GM18526 (cell line): ENCODE measurements around the gene MTG2.

Experiments used
- POLR2A ChIP-seq: IDR thresholded peaks from 3 replicates; pipeline ENCODE4 v1.6.1; 2011; ENCODE audit not compliant: insufficient read length; ENCODE audit errors: extremely low read depth

The MTG2 gene

GRCh38 chr20:62201173-62202082, 18.6 kb downstream of the MTG2 start:
- TF ChIP-seq POLR2A = no peak

- no peak for TF ChIP-seq POLR2A
These were observed 19.2 kb downstream of the MTG2 start for GRCh38 chr20:62202083-62202395.

DNA sequence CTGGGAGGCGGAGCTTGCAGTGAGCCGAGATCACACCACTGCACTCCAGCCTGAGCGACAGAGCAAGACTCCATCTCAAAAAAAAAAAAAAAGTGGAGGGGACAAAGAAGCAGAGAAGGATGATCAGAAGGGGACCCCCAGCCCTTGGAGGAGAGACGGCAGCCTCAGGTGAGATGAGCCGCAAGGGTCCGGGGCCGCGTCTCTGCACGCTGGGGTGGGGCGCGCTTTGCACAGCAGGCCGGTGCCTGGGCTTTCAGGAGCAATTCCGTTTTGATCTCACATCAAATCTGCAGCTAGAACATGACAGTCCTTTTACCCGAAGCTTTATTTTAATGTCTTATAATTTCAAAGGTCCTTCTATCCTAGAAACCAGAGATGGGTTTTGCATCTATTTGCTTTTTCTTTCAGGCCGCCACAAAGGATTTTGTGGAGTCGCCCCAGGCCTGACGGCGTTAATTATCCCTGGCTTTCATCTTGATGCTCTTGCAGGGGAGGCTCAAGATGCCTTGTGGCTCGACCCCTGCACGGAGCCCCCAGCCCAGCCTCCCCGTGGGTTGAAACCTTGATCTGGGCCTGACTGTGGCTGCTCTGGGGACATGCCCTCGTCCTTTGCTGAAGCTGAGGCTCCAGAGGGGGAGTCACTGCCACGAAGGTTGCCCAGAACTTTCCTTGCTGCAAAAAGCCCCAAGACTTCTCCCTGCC, 20.0 kb downstream of the MTG2 start:
- no peak for TF ChIP-seq POLR2A

DNA sequence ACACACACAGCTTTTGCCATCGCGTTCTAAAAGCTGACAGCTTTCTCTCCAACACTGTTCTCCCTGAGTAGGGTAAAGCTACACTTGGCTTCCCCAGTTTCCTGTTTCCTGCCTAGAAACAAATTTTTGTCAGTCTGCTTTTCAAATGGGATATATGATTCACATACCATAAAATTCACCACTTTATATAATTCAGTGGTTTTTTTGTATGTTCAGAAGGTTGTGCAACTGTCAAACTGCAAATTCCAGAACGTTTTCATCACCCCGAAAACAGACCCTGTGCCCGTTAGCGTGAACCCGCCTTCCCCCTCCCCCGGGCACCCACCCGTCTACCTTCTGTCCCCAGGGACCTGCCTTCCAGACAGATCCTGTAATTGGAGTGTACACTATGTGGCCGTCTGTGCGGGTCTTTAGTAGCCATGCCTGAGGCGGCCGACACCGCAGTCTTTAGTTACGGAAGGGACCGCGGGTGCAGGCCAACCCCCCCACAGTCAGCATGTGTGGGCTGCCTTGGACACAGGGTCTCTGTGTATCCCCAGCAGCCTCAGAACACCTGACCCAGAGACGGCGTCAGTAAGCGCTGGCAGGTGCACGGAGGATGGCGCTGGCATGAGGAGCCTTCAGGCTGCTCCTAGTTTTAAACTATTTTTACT, 20.7 kb downstream of the MTG2 start:
- TF ChIP-seq POLR2A = no peak

DNA sequence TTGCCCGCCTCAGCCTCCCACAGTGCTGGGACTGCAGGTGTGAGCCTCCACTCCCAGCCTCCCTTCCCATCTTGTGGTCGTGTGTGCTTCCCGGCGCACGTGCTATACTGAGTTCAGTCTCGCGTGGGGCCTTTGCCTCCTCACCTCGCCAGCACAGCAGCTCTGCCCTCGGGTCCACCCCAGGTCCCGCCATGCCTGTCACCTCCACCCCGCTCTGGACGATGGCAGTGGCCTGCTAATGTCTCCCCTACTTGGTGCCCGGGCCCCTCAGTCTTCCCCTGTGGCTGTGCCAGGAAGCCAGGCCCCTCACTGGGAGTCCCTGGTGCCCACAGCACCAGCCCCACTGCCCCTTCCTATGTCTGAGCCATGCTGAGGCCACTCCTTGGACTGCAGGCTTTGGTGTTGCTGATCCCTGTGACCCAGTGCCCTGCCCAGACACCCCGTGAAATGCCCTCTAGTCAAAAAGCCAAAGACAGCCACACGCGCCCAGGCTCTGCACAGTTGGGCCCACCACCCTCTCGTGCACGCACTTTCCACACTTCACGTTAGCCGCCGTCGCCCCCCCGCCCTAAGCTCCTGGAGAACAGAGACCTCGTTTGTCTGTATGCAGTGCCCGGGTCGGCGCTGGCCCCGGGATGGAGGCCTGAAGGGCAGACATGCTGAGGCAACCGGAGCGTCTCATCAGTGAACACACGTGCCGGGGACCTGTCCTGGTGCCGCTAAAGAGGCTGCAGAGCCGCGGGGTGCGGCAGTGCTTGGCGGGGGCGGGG, 23.0 kb downstream of the MTG2 start:
- TF ChIP-seq POLR2A = no peak

DNA sequence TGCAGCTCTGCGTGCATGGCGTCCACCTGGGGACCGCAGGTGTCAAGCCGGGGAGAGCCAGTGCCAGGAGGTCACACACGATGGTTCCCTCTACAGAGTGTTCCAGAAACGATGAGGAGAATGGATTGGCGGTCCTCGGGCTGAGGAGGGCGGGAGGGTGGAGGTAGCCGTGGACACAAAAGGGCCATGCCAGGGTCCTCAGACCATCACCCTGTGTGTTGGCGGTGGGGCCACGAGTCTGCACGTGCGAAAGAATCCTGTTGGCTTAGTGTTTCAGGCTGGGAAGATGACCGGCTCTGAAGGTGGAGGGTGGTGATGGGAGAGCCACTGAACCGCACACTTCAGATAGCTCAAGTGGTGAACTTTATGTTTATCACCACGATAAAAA, 23.6 kb downstream of the MTG2 start:
- no peak for TF ChIP-seq POLR2A

GRCh38 chr20:62208061-62208794, 25.4 kb downstream of the MTG2 start:
- TF ChIP-seq POLR2A = no peak

DNA sequence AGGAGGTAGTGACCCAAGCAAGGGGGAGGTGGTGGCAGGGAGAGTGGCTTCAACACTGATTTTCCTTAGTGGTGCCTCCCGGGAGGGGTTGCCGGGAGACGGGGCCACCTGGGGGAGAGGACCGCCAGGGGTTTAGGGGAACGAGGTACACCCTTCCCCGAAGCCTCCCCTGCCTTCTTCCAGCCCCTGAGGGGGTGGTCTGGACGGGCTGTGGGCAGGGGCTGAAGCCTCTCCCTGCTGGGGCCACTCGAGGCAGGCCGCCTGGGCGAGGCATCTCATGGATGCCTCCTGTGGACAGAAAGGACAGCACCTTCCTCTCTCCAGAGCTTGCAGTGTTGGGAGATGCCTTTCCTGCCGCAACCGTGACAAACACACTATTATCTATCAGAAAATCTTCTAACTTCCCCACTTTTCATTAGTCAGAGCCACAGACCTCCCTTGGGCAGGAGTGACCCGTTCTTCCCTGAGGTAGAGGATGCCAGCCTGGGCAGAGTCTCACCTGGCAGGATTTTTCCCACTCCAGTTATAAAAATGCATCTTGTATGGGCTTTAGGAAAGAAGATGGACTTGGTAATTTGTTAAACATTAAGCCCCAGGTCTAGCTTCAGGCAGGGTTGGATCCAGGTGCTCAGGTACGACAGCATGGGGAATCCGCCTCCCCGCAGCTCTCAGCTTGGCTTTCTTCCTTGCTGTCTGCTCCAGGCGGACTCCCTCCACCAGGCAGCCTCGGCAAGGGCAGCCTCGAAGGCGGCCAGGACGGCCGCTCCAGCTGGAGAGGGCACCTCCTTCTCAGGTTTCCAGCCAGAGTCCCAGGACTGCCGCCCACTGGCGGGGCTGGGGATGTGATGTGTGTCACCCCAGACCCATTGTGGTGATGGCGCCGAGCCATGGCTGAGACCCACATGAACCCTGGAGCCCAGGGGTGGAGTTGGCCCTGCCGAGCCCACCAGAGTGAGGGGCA, 26.2 kb downstream of the MTG2 start:
- no peak for TF ChIP-seq POLR2A

DNA sequence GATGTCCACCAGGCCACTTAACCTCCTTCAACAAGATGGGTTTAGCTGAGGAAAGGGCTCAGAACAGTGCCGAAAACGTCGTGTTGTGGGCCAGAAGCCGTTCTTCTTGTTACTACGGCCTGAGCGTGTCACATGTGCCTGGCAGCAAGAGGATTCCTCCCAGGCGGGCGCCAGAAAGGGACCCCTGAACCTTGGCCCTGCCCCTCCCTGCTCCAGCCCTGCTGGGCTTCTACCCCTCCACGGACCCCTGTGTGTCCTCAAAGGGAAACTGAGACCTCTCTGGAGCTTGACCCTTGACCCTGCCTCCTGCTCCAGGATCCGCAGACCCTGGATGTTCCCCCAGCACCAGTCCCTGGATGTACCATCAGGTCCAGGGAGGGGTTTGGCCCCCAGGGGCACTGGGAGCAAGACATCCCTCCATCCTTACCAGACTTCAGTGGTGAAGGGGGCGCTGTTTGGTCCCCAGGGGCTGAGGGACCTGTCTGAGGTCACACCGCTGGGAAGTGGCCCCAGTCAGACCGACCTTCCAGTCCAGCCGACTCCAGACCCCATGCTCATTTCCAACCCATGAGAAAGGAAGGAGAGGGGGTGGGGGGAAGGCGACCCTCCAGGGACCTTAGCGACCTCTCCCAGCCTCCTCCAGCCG, 27.1 kb downstream of the MTG2 start:
- TF ChIP-seq POLR2A = no peak

GRCh38 chr20:62210496-62210855, 27.6 kb downstream of the MTG2 start:
- TF ChIP-seq POLR2A = no peak

- TF ChIP-seq POLR2A = no peak
These were observed 28.4 kb downstream of the MTG2 start for GRCh38 chr20:62211216-62211615.

GRCh38 chr20:62211769-62212288, 29.0 kb downstream of the MTG2 start:
- TF ChIP-seq POLR2A = no peak

DNA sequence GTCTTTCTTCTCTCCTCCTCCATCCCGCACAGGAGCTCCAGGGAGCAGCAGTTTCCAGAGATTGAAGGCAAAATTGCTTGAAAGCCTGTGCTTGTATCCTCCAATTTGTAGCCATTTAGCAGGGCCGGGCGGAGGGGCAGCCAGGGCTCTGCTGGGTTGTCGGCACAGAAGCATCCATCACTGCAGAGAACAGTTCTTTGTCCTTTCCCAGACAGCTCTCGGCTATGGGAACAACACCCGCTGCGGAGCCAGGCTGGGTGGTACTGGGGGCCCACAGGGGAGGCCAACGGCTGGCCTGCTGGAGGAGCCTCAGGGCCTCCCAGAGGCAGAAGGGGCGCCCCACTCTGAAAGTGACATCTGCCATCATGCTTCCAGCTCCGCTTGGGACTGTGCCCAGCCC, 29.5 kb downstream of the MTG2 start:
- no peak for TF ChIP-seq POLR2A
